ENCODE measurements around the gene CSTPP1. TPM values are rescaled to one million over a fixed set of nuclear protein-coding genes. Genes with fewer than 3 reads are reported as not detected.
A peak's percentile ranks its signal among the peaks of the same experiment; 100 is the strongest.
"Not testable (repeated sequence)": the region's sequence is repeated elsewhere in the genome, so short reads cannot be mapped to it uniquely, and the experiment has no call there.

The CSTPP1 gene
- polyA plus RNA-seq, 1 donor from 2014 or later: 17.5 TPM

DNA sequence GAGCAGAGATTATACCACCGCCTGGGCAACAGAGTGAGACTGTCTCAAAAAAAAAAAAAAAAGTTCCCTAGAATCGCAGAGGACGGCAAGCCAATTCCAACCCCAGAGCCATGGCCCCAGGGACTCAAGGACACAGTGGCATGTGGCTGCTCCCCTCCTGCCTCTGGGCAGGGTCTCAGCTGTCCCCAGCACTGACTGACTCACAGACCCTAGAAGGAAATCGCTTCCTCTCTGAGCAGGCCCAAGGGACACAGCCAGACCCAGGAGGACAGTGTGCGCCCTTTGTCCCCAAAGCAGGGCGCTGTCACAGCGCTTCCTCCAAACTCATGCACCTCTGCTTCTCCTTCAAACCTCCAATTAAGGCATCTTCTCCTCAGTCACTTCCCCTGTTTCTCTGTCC, 247.4 kb downstream of the CSTPP1 start:
- H3K36me3 Mint-ChIP-seq: no peaks in the 10 kb centered on the region
- H3K27ac Mint-ChIP-seq: peak overlapping the region in 1 of 3 donors; percentile 43
- no peaks in the 10 kb centered on the region for H3K9me3 Mint-ChIP-seq
- peaks cover 5 to 10% (median 5%) of the 10 kb centered on the region in 3 donors for H3K4me1 Mint-ChIP-seq
- H3K27me3 Mint-ChIP-seq: peaks cover 24% of the 10 kb centered on the region
- peak overlapping the region in 3 of 4 donors; percentile 27 to 69 (median 57) for H3K4me3 Mint-ChIP-seq

DNA sequence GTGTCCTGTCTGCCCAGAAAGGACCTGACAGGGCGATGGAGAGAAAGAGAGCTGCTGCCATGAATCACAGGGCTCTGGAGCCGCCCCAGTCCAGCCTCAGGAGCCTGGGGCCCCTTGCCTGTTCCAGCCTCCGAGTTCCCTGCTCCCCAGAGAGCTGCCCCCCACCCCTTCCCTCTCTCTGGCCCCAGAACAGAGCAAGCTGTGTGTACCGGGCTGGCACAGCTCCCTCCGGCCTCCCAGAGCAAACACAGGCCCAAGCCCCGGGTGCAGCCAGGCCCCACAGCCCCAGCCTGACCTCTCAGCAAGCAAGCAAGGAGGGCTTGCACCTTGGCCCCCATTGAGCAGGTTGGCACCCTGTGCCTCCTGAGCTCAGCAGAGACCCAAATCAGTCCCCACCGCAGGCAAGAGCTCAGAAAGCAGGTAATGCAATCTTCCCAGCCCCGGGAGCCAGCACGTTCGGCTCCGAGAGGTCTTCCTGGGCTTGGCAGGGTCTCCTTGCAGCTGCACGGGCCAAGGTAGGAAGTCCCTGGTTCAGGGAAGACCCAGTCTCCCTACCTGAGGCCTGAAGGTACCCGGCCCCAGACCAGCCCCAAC, 248.2 kb downstream of the CSTPP1 start:
- Mint-ChIP-seq H3K4me3 (peak overlapping the region in 3 of 4 donors; percentile 39 to 75 (median 69)), H3K9me3 (no peaks in the 10 kb centered on the region)

DNA sequence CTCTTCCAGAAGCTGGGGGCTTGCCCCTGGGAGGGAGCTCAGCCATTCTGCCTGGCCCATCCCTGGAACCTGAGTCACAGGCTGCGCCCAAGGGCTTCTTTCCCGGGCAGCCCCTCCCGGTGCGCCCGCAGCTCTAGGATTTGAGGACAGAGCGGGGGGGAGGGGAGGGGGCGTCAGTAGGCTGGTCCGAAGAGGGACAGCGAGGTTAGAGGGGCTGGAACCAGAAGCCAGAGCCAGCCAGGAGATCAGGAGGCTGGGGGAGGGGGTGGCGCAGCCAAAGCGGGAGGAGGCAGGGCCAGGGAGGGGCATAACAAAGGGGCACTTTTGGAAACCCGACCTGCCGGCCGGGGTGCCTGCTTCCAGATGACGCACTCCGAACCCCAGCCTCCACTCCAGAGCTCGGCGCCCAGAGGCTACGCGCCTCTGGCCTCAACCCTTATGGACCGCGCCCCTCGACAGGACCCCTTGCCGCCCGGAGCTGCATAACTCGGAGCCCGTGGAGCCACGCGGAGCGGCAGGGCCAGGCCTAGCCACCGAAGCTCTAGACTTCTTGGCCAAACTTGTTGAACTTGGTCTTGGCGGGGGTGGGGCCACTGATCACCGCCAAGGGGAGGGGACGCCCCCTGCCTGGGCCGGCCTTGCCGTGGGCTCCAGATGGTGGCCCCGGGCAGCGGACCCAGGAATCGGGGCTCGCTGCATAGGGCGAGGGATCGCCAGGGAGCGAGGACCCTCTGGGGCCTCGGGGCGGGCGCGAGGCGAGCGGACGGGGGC, 248.9 kb downstream of the CSTPP1 start:
- Mint-ChIP-seq H3K4me3 (peak overlapping the region in 3 of 4 donors; percentile 58 to 72 (median 60)), H3K27ac (no peak overlapping the region), H3K4me1 (peaks cover 2 to 4% (median 4%) of the 10 kb centered on the region in 3 donors), H3K9me3 (no peaks in the 10 kb centered on the region), H3K36me3 (no peaks in the 10 kb centered on the region), H3K27me3 (peaks cover 24% of the 10 kb centered on the region)

More for the DNA sequence above, 248.2 kb downstream of the CSTPP1 start:
- H3K27ac Mint-ChIP-seq: no peak overlapping the region
- peaks cover 2 to 4% (median 4%) of the 10 kb centered on the region in 3 donors for H3K4me1 Mint-ChIP-seq
- peaks cover 24% of the 10 kb centered on the region for H3K27me3 Mint-ChIP-seq
- no peaks in the 10 kb centered on the region for H3K36me3 Mint-ChIP-seq

DNA sequence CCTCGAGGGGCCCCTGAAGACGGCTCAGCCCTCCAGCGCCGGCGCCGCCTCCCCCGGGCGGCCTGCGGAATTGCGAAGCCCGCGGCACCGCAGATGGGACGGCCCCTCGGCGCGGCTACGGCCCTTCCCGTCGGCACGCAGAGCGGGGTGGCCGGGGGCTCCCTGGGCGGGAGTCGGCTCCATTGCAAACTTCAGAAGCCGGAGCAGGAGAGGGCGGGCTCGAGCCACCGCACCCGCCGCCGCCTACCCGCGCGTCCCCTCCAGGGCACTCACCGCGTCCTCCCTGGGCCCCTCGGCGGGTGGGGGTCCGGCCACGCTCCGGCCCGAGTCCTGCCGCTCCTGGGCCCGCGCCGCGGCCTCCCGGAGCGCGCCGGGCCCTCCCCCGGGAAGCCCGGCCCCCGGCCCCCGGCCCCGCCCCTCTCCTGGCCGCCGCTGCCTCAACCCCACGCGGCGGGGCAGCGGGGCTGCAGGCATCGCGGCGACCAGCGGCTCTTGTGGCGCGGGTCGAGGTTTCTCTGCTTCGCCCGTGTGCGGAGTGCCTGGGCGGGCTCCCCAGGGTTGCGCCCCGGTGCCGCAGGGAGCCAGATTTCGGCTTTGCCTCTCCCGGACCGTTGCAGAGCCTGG, 249.6 kb downstream of the CSTPP1 start, which contains the start of gene PACSIN3:
PACSIN3 (minus strand) TSS at position 359 of the 624 bp plus-strand sequence. CDS start 3,707 bp downstream, outside the sequence.
- H3K27me3 Mint-ChIP-seq: peaks cover 24% of the 10 kb centered on the region
- peaks cover 2 to 4% (median 4%) of the 10 kb centered on the region in 3 donors for H3K4me1 Mint-ChIP-seq
- no peaks in the 10 kb centered on the region for H3K9me3 Mint-ChIP-seq
- no peaks in the 10 kb centered on the region for H3K36me3 Mint-ChIP-seq
- H3K27ac Mint-ChIP-seq: no peak within 1 kb of the TSS
- peak within 1 kb of the TSS; percentile 79 to 92 (median 88) for H3K4me3 Mint-ChIP-seq

DNA sequence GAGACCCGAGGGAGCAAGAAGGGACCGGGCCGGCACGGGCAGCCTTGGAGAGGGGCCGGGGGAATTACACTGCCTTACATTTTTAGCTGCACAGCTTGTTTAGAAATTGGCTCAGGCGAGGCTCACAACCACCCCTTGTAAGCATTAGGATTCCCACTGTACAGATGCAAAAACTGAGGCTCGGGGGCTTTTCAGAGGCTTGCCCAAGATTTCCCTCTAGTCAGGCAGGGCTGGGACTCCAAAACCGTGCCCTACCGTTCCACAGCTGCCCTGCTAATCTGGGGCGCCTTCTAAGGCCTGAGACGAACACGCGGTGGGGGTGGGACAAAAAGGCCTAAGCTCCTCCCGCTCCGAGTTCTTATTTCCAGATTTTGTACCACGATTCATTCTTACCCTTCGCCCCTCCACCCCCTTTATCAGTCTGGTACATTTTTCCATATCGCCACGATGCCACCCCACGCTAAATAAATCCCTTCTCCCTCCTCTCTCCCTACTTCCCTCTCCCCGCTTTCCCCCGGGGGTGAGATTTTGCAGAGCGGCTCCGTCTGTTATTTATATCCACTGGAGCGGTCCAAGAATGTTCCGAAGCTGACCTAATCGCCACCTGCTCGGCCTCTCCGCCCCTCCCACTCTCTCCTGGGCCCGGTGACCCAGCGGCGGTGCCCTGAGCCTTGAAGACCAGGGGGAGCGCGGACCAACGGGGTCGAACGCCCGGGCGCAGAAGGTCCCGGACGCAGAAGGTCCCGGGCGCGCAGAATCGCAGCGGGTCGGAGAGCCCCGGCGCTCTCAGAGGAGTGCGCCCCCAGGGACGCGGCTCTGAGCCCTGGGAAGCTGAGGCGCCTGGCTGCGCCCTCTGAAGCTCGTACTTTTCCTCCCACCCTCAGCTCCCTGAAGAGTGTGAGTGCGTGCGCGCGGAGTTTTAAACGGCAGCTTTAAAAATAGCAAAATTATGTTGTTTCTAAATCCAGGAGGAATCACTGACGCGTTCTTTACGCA, 250.4 kb downstream of the CSTPP1 start:
- Mint-ChIP-seq H3K27me3 (peaks cover 24% of the 10 kb centered on the region), H3K36me3 (no peaks in the 10 kb centered on the region), H3K4me1 (peaks cover 2 to 4% (median 4%) of the 10 kb centered on the region in 3 donors), H3K9me3 (no peaks in the 10 kb centered on the region), H3K4me3 (peak overlapping the region; percentile 79 to 92 (median 88)), H3K27ac (no peak overlapping the region)

DNA sequence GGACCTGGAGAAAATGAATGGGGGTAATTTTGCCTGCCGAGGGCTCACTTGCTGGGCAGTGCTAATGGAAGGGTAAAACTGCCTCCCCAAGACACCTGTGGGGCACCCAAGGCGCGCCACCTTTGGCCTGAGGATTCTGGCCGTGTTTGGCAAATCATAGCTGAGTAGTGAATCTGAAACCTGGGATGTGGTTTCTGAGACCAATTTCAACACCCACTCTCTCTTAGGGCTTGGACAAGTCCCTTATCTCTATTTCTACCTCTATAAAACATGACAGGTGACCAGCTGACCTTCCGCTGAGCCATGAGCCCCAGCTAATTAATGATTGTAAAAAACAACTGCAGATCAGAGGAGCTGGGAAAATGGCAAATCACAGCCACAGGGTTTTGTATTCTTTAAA, 251.2 kb downstream of the CSTPP1 start:
- no peaks in the 10 kb centered on the region for H3K36me3 Mint-ChIP-seq
- peaks cover 24% of the 10 kb centered on the region for H3K27me3 Mint-ChIP-seq
- H3K27ac Mint-ChIP-seq: no peak overlapping the region
- H3K9me3 Mint-ChIP-seq: no peaks in the 10 kb centered on the region
- H3K4me3 Mint-ChIP-seq: peak overlapping the region in 3 of 4 donors; percentile 66 to 85 (median 79)
- H3K4me1 Mint-ChIP-seq: peaks cover 2 to 4% (median 4%) of the 10 kb centered on the region in 3 donors

DNA sequence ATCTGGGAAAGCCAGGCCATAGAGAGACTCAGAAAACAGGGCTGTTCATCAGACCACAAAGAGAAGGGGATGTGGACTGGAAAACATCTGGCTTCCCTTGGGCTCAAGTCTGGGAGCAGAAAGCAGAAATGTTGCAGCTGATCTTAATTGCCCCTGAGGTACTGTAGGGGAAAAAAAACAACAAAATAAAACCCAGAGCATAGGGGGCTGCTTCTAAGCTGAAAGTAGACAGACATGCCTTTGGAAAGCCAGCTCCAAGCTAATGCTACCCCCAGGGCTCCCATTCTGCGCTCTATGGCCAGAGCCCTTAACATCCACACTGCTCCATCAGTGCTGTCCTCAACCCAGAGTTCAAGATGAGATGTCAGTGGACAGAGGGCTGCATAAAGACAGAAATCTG, 251.7 kb downstream of the CSTPP1 start:
- H3K27ac Mint-ChIP-seq: no peak overlapping the region
- peak overlapping the region in 2 of 4 donors; percentile 66 to 85 for H3K4me3 Mint-ChIP-seq
- H3K27me3 Mint-ChIP-seq: peaks cover 24% of the 10 kb centered on the region
- H3K36me3 Mint-ChIP-seq: no peaks in the 10 kb centered on the region
- H3K9me3 Mint-ChIP-seq: no peaks in the 10 kb centered on the region
- H3K4me1 Mint-ChIP-seq: peaks cover 2 to 4% (median 4%) of the 10 kb centered on the region in 3 donors

DNA sequence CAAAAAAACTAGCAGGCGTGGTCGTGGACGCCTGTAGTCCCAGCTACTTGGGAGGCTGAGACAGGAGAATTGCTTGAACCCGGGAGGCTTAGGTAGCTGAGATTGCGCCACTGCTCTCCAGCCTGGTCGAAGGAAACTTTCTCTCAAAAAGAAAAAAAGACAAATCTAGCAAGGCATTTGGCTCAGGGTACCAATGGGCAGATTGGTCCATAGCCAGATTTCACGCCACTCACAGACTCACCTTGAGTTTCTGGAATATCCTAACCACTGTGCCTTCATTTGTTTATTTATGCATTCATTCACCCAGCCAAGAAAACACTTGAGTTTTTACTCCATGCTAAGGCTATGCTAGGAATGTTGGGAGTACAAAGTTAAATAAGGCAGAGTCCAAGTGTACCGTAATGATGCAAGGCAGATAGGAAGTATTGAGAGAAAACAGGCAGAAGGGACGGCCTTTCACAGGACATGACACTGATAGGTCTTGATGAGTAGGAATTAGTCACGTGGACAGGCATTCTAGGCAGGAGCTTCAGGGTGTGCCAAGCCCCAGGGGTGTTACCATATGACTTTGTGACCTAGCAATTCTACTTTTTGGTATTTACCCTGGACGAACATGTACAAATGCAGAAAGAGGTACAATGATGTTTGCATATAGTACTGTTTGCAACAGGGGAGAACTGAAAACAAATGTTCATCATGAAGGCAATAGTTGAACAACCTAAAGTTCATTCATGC, 252.7 kb downstream of the CSTPP1 start:
- no peak overlapping the region for H3K27ac Mint-ChIP-seq
- peaks cover 2 to 4% (median 4%) of the 10 kb centered on the region in 3 donors for H3K4me1 Mint-ChIP-seq
- H3K36me3 Mint-ChIP-seq: no peaks in the 10 kb centered on the region
- no peaks in the 10 kb centered on the region for H3K9me3 Mint-ChIP-seq
- H3K27me3 Mint-ChIP-seq: peaks cover 18% of the 10 kb centered on the region
- H3K4me3 Mint-ChIP-seq: no peak overlapping the region

DNA sequence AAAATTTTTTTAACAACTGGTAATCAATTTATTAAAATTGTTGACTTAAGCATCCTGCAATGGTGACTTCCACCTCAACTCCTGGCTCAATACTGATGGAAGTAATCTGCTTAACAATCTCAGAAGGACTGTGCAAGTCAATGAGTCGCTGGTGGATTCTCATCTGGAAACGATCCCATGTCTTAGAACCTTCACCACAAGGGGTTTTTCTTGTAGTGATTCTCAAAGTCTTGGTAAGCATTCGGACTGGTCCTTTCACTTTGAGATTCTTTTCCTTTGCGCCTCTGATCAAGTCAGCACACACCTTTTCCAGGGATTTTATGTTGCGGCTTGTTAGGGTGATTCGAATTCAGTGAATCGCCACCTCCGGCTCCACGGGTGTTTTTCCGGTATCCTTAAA, 254.6 kb downstream of the CSTPP1 start:
- H3K4me3 Mint-ChIP-seq, H3K27ac Mint-ChIP-seq, H3K4me1 Mint-ChIP-seq, H3K36me3 Mint-ChIP-seq, H3K9me3 Mint-ChIP-seq: not testable (repeated sequence)
- peaks cover 12% of the 10 kb centered on the region for H3K27me3 Mint-ChIP-seq

DNA sequence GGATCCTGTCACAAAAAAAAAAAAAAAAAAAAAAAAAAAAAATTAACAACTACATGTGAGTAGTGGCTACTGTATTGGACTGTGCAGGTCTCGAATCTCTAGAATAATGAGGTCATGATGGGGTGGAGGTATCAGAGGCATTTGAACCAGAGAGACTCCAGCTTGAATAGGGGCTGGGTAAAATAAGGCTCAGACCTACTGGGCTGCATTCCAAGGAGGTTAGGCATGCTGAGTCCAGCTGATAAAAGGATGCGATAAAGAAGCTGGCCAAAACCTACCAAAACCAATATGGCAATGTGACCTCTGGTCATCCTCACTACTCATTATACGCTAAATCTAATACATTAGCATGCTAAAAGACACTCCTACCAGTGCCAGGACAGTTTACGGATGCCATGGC, 255.6 kb downstream of the CSTPP1 start:
- Mint-ChIP-seq H3K27ac (no peak overlapping the region), H3K36me3 (peaks cover 1% of the 10 kb centered on the region), H3K27me3 (peaks cover 8% of the 10 kb centered on the region), H3K9me3 (no peaks in the 10 kb centered on the region), H3K4me1 (no peaks in the 10 kb centered on the region), H3K4me3 (no peak overlapping the region)

DNA sequence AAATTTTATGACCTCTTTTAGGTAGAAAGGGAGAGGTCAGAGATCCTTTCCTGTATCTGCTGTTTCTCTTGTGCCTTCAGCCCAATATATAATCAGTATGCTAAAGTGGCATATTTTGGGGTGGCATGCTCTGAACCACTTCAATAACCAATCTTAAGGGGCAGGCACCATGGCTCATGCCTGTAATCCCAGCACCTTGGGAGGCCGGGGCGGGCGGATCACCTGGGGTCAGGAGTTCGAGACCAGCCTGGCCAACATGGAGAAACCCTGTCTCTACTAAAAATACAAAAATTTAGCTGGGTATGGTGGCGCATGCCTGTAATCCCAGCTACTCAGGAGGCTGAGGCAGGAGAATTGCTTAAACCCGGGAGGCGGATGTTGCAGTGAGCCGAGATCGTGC, 261.6 kb downstream of the CSTPP1 start:
- not testable (repeated sequence) for H3K9me3 Mint-ChIP-seq, H3K4me3 Mint-ChIP-seq, H3K36me3 Mint-ChIP-seq, H3K4me1 Mint-ChIP-seq, H3K27me3 Mint-ChIP-seq
- peak overlapping the region in 1 of 3 donors; percentile 11 for H3K27ac Mint-ChIP-seq

DNA sequence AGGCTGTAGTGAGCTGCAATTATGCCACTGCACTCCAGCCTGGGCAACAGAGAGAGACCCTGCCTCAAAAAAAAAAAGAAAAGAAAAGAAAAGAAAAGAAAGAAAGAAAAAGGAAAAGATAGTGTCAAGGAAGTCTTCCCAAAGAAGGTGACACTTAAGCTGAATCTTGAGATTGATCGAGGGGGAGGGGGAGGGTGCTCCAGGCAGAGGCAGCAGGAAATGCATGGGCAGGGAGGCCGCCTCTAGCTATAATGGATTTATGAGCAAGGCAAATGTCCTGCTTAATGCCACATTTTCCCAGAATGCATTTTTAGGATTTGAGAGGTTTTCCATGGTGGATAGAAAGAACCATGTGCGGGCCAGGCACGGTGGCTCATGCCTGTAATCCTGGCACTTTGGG, 264.5 kb downstream of the CSTPP1 start:
- H3K4me3 Mint-ChIP-seq: no peak overlapping the region
- no peaks in the 10 kb centered on the region for H3K4me1 Mint-ChIP-seq
- H3K9me3 Mint-ChIP-seq: no peaks in the 10 kb centered on the region
- no peak overlapping the region for H3K27ac Mint-ChIP-seq
- H3K27me3 Mint-ChIP-seq: no peaks in the 10 kb centered on the region
- H3K36me3 Mint-ChIP-seq: no peaks in the 10 kb centered on the region

DNA sequence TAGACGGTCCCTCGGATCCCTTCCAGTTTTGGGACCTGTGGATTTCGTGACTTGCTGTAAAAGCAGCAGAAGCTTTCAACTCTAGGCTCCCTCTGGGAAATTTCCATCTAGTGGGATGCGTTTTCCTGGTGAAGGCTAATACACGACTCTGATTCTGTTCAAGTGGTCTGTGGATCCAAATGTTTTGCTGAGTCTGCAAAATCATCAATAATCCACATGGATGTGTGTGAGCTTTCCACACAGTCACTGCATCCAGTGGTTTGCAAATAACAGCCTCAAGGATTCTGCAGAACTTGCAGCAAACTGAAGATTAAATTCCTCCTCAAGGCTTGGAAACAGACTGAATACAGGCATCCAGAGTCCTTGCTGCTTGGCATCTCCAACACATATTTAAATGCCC, 266.0 kb downstream of the CSTPP1 start:
- no peaks in the 10 kb centered on the region for H3K36me3 Mint-ChIP-seq

DNA sequence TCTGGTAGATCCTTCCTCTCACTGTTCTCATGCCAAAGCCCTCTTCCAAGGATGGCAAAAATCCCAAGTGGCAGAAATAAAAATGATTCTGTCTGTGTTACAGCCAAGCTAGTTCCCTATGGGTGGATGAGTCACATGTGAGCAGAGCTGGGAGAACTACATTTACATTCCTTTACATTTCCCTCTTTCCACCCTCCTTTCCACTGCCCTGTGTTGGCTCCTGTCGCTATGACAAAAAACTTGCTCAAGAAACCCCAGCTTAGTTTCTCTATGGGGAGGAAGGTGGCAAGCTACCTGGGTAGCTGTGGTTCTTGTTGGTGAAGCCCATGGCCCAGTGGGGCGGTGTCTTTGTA, 268.1 kb downstream of the CSTPP1 start:
- H3K4me3 Mint-ChIP-seq: no peak overlapping the region
- no peaks in the 10 kb centered on the region for H3K4me1 Mint-ChIP-seq
- H3K27ac Mint-ChIP-seq: no peak overlapping the region
- H3K36me3 Mint-ChIP-seq: no peaks in the 10 kb centered on the region
- no peaks in the 10 kb centered on the region for H3K27me3 Mint-ChIP-seq
- no peaks in the 10 kb centered on the region for H3K9me3 Mint-ChIP-seq

More for the DNA sequence above, 266.0 kb downstream of the CSTPP1 start:
- no peak overlapping the region for H3K27ac Mint-ChIP-seq
- no peaks in the 10 kb centered on the region for H3K4me1 Mint-ChIP-seq
- H3K27me3 Mint-ChIP-seq: no peaks in the 10 kb centered on the region
- H3K4me3 Mint-ChIP-seq: no peak overlapping the region
- H3K9me3 Mint-ChIP-seq: no peaks in the 10 kb centered on the region

All from IgD-negative memory B cell (primary cell).